Hepatocyte (in vitro differentiated cells): Measurements from ENCODE around the gene KIF1B. TPM values are rescaled to one million over a fixed set of nuclear protein-coding genes. Genes with fewer than 3 reads are reported as not detected.

Experiments used
- DNase-seq: peaks from one replicate; pipeline ENCODE4 v3.0.0-alpha.2; 2016; ENCODE audit warnings: low spot score
- H2AFZ ChIP-seq: fragments of 200-600 bp; sonication (generic); 2 replicates; pipeline ENCODE4 v1.6.0; 2016; ENCODE audit warnings: antibody characterized with exemption, mild to moderate bottlenecking
- H3K27ac ChIP-seq: fragments of 200-600 bp; sonication (generic); 2 replicates; pipeline ENCODE4 v1.5.1; 2016; ENCODE audit warnings: mild to moderate bottlenecking
- H3K27me3 ChIP-seq: fragments of 200-600 bp; sonication (generic); 2 replicates; pipeline ENCODE4 v1.6.1; 2016
- H3K36me3 ChIP-seq: fragments of 200-600 bp; sonication (generic); replicated peaks from 2 replicates; pipeline ENCODE4 v1.5.1; 2016; ENCODE audit warnings: low read depth; ENCODE audit not compliant: insufficient read depth
- H3K4me1 ChIP-seq: fragments of 200-600 bp; sonication (generic); 2 replicates; pipeline ENCODE4 v1.5.1; 2016; ENCODE audit warnings: mild to moderate bottlenecking, moderate library complexity; ENCODE audit not compliant: insufficient read depth
- H3K4me2 ChIP-seq: fragments of 200-600 bp; sonication (generic); 2 replicates; pipeline ENCODE4 v1.6.0; 2016
- H3K4me3 ChIP-seq: fragments of 200-600 bp; sonication (generic); 2 replicates; pipeline ENCODE4 v1.5.1; 2016; ENCODE audit warnings: mild to moderate bottlenecking
- H3K79me2 ChIP-seq: fragments of 200-600 bp; sonication (generic); 2 replicates; pipeline ENCODE4 v1.6.0; 2017; ENCODE audit warnings: mild to moderate bottlenecking
- H3K9me2 ChIP-seq: fragments of 200-600 bp; sonication (generic); replicated peaks from 2 replicates; pipeline ENCODE4 v1.6.0; 2017; ENCODE audit warnings: mild to moderate bottlenecking; ENCODE audit not compliant: insufficient read depth
- H3K9me3 ChIP-seq: fragments of 200-600 bp; sonication (generic); 2 replicates; pipeline ENCODE4 v1.5.1; 2016; ENCODE audit warnings: low read depth, mild to moderate bottlenecking
- H4K20me1 ChIP-seq: fragments of 200-600 bp; sonication (generic); 2 replicates; pipeline ENCODE4 v1.6.0; 2016; ENCODE audit warnings: mild to moderate bottlenecking; ENCODE audit not compliant: insufficient read depth, poor library complexity, severe bottlenecking
- CTCF ChIP-seq: fragments of 200-600 bp; sonication (generic); IDR thresholded peaks from 2 replicates; pipeline ENCODE4 v1.5.1; 2016; ENCODE audit warnings: antibody characterized with exemption, mild to moderate bottlenecking; ENCODE audit not compliant: poor library complexity
- EZH2 ChIP-seq: fragments of 200-600 bp; sonication (generic); IDR thresholded peaks from 2 replicates; pipeline ENCODE4 v1.6.1; 2016; ENCODE audit warnings: antibody characterized with exemption, mild to moderate bottlenecking, borderline replicate concordance
- EZH2phosphoT487 ChIP-seq: fragments of 200-600 bp; sonication (generic); IDR thresholded peaks from one replicate; pipeline ENCODE4 v1.6.1; 2018; ENCODE audit warnings: antibody characterized with exemption, mild to moderate bottlenecking, low read depth, moderate library complexity; ENCODE audit not compliant: unreplicated experiment, severe bottlenecking
- WGBS: methylation state at CpG from one replicate; pipeline ENCODE4 v1.1.6; 2016; ENCODE audit warnings: low lambda C conversion rate; ENCODE audit errors: missing lambda C conversion rate; 5-methylcytosine and 5-hydroxymethylcytosine counted together
- polyA plus RNA-seq: library from polyadenylated mRNA; unstranded; fragments of >200 nt; fragmentation: Nextera tagmentation; extraction: Ambion mirVana; gene quantifications from 2 replicates; pipeline ENCODE4 v1.2.1, GENCODE V29; 2016
- total RNA-seq: library from RNA; depleted of rRNA; stranded (reverse); fragments of >200 nt; gene quantifications from 2 replicates; pipeline ENCODE4 v1.2.3, GENCODE V29; 2014

Gene KIF1B
- total and polyA plus RNA-seq, 2 experiments from 2014 or later, result 14.6 to 37.0 TPM

- H4K20me1 ChIP-seq, result no peaks in the 10 kb centered on the region
Measured at GRCh38 chr1:10304295-10304694, 93.9 kb downstream of the KIF1B start.

GRCh38 chr1:10306435-10306834 lies 96.1 kb downstream of the KIF1B start:
- no peaks in the 10 kb centered on the region for H3K9me2 ChIP-seq
- no peaks in the 10 kb centered on the region for H3K9me3 ChIP-seq
- DNase-seq, result no peak
- no peaks in the 10 kb centered on the region for H3K4me1 ChIP-seq
- no peak overlapping the region for H3K4me2 ChIP-seq
- H3K79me2 ChIP-seq, result no peaks in the 10 kb centered on the region
- no peaks in the 10 kb centered on the region for H3K27me3 ChIP-seq
- TF ChIP-seq EZH2phosphoT487, result no peak
- TF ChIP-seq EZH2, result no peak
- TF ChIP-seq CTCF, result no peak
- 78% methylated on average over 2 of the region's 2 CpGs for WGBS
- no peak overlapping the region for H2AFZ ChIP-seq
- no peaks in the 10 kb centered on the region for H3K36me3 ChIP-seq
- H3K27ac ChIP-seq, result no peak overlapping the region
- no peak overlapping the region for H3K4me3 ChIP-seq
- no peaks in the 10 kb centered on the region for H4K20me1 ChIP-seq

More at GRCh38 chr1:10304295-10304694, 93.9 kb downstream of the KIF1B start:
- no peak overlapping the region for H3K27ac ChIP-seq
- no peaks in the 10 kb centered on the region for H3K36me3 ChIP-seq
- no peaks in the 10 kb centered on the region for H3K27me3 ChIP-seq
- WGBS, result 96% methylated on average over 11 of the region's 11 CpGs
- no peaks in the 10 kb centered on the region for H3K79me2 ChIP-seq
- H3K9me3 ChIP-seq, result no peaks in the 10 kb centered on the region
- DNase-seq, result no peak
- no peak overlapping the region for H3K4me2 ChIP-seq
- no peaks in the 10 kb centered on the region for H3K9me2 ChIP-seq
- no peaks in the 10 kb centered on the region for H3K4me1 ChIP-seq
- TF ChIP-seq EZH2phosphoT487 (no peak), CTCF (no peak), EZH2 (no peak)
- H3K4me3 ChIP-seq, result no peak overlapping the region
- no peak overlapping the region for H2AFZ ChIP-seq

- H3K79me2 ChIP-seq, result no peaks in the 10 kb centered on the region
- no peak overlapping the region for H2AFZ ChIP-seq
- no peaks in the 10 kb centered on the region for H3K27me3 ChIP-seq
- no peaks in the 10 kb centered on the region for H3K36me3 ChIP-seq
- no peak overlapping the region for H3K4me2 ChIP-seq
- no peaks in the 10 kb centered on the region for H4K20me1 ChIP-seq
- H3K4me3 ChIP-seq, result no peak overlapping the region
- H3K9me3 ChIP-seq, result no peaks in the 10 kb centered on the region
- 87% methylated on average over 3 of the region's 3 CpGs for WGBS
- H3K27ac ChIP-seq, result no peak overlapping the region
- no peak for TF ChIP-seq CTCF
- no peak for TF ChIP-seq EZH2phosphoT487
- TF ChIP-seq EZH2, result no peak
- no peak for DNase-seq
- H3K4me1 ChIP-seq, result no peaks in the 10 kb centered on the region
- H3K9me2 ChIP-seq, result no peaks in the 10 kb centered on the region
Measured at GRCh38 chr1:10308001-10308400, 97.6 kb downstream of the KIF1B start.

- Histone ChIP-seq H3K79me2 (no peaks in the 10 kb centered on the region), H3K4me2 (no peak overlapping the region), H3K4me1 (no peaks in the 10 kb centered on the region), H3K4me3 (no peak overlapping the region), H3K27ac (no peak overlapping the region), H4K20me1 (no peaks in the 10 kb centered on the region), H3K9me3 (no peaks in the 10 kb centered on the region), H3K27me3 (no peaks in the 10 kb centered on the region), H2AFZ (no peak overlapping the region), H3K36me3 (no peaks in the 10 kb centered on the region), H3K9me2 (no peaks in the 10 kb centered on the region)
- no peak for DNase-seq
- no peak for TF ChIP-seq EZH2phosphoT487
- TF ChIP-seq CTCF, result no peak
- no peak for TF ChIP-seq EZH2
- 94% methylated on average over 6 of the region's 6 CpGs for WGBS
Measured at GRCh38 chr1:10309243-10310011, 99.1 kb downstream of the KIF1B start.
